Measurements from ENCODE around the gene STOM. TPM values are rescaled to one million over a fixed set of nuclear protein-coding genes. Genes with fewer than 3 reads are reported as not detected.
"Not testable (repeated sequence)": the region's sequence is repeated elsewhere in the genome, so short reads cannot be mapped to it uniquely, and the experiment has no call there.

The STOM gene
- polyA plus RNA-seq, 4 donors: 77.3 to 90.9 (median 83.2) TPM

DNA sequence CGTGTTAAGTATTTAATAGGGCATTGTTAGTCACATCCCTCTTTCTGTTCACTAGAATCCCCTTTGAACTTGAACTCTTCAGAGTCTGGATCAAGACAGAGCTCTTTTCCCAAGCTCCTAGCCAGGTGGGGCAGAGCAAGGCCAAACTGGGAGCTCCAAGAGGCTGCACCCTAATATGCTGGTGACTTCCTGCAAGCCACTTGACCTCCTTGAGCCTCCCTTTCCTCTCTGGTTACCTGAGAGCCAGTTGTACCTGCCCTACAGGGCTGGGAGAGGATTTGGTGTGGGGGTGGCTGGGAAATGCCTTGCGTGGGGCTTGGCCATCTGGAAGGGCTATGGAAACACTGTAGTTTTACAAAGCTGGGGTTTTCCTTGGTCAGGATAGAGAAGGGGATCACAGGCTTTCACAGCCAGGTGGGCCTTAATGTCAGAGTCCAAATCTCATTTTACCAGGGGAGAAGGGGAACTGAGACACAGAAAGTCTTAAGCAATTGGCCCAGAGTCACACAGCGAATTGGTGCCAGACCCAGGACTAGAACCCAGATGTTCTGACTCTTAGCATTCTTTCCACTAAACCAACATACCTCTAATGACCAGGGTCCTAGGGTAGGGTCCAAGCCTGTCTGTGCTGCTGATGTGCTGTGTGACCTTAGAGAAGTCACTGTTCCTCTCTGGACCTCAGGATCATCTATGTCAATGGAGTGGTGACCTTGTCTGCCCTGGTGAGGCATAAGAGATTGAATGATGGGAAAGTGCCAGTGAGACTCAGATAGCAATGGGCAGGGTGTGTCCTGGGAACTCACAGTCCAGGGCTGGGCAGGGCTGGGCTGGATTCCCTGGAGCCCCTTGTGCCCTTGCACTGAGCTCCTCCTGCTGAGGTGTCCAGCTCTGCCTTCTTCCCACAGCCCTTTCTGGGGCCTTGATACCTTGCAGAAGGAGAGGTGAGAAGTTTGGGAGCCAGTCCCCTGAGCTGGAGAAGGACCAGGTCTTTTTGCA is 66.3 kb downstream of the STOM start:
- no peak for DNase-seq (ENCODE audit: low read depth in 4 of 4, low spot score in 3 of 4)

DNA sequence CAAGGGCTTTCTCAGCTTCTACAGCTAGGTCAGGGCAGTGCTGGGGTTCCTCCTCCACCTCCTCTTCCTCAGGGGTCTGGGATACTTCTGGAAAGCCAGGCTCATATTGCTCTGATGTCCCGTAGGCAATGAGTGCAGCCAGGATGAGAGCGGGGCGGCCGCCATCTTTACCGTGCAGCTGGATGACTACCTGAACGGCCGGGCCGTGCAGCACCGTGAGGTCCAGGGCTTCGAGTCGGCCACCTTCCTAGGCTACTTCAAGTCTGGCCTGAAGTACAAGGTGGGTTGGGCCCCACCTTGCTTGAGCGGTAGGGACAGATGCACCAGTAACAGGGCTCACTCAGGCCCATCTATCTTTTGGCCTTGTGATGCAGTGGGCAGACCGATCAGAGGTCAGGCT is 67.3 kb downstream of the STOM start:
- DNase-seq (ENCODE audit: low read depth in 4 of 4, low spot score in 3 of 4): no peak

DNA sequence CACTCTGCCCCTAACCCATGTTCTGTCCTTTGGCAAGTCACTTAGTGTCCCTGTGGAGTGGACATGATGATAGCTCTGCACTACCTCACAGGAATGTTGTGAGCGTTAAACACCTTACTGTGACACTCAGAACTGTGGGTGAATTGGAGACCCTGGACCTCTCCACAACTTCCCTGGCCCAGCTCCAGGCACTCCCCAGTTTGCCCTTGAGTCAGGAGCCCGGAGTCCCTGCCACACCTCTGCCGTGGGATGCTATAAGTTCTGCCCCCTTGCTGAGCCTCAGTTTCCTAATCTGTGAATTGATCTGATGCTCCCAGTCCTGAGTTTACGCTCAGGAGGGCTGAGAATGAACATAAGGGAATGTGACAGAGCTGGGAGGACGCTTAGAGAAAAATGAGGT is 67.7 kb downstream of the STOM start:
- no peak for DNase-seq (ENCODE audit: low read depth in 4 of 4, low spot score in 3 of 4)

DNA sequence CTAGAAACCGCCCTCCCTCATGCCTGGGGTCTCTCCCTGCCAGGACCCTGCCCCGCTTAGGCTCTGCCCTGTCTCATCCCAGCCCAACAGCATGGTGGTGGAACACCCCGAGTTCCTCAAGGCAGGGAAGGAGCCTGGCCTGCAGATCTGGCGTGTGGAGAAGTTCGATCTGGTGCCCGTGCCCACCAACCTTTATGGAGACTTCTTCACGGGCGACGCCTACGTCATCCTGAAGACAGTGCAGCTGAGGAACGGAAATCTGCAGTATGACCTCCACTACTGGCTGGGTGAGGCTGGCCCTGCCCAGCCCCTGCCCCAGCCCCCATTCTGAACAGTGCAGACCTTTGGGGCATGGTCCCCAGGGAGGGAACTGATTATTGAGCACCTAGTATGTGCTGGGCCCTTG is 68.2 kb downstream of the STOM start:
- DNase-seq (ENCODE audit: low read depth in 4 of 4, low spot score in 3 of 4): no peak

DNA sequence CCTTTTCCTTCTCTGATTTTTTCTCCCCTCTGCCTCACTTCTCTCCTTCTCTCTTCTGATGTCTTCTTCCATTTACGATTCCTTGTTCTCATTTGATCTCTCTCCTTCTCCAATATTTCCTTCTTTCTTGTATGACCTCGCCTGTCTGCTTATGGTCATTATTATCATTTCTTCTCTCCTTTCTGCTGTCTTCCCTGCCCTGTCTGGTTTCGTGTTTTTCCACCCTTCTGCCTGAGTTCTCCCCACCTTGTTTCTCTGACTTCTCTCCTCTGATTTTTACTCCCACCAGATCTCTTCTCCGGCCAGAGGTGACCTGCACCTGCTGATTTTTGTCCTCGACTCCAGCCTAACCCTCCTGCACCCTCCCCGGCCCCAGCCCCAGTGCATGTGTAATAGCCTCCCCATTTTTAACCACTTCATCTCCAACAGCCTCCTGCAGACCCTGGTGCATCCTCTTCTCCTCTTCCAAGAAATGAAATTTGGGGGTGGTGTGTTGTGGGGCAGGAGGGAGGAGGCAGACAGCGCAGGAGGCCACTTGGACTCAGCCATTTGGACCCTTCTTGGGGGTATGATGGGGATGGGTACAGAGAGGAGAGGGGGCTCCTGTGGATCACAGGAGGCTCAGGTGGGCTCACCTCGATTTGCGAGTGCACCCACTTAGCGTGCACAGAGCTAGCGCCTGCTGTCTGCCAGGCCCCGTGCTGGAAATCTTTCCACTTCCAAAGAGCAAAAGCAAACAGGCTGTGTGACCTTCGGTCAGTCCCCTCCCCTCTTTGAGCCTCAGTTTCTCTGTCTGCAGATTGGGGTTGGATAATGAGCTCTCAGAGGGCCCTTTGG is 69.5 kb downstream of the STOM start:
- no peak for DNase-seq (ENCODE audit: low read depth in 4 of 4, low spot score in 3 of 4)

DNA sequence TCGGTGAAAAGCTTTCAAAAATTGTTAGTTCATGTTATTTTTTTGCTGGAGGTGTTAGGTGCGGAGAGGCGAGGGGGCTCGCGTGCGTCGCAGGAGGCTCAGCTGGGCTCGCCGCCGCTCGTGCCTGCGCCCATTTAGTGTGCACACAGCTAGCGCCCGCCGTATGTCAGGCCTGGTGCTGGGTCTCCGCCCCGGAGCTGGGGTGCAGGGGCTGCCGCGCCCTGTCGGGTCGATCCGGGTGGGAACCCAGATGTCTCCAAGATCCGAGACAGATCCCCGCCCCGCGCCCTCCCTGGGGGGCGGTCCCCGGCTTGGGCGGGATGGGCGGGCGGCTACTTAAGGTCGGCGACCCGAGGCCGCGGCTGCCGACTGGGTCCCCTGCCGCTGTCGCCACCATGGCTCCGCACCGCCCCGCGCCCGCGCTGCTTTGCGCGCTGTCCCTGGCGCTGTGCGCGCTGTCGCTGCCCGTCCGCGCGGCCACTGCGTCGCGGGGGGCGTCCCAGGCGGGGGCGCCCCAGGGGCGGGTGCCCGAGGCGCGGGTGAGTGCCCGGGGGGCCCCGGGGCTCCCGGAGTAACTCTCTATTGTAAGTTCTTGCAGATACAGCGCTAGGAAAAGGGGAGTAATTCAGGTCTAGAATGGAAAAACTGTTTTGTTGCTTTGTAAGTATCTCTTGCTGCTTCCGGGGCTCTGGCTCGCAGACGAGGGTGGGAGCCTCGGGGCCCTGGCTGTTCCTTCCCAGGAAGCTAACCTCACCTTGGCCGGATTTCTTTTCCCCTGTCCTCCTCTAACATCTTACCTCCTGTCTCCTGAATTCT is 70.4 kb downstream of the STOM start:
- no peak for DNase-seq (ENCODE audit: low read depth in 4 of 4, low spot score in 3 of 4)

DNA sequence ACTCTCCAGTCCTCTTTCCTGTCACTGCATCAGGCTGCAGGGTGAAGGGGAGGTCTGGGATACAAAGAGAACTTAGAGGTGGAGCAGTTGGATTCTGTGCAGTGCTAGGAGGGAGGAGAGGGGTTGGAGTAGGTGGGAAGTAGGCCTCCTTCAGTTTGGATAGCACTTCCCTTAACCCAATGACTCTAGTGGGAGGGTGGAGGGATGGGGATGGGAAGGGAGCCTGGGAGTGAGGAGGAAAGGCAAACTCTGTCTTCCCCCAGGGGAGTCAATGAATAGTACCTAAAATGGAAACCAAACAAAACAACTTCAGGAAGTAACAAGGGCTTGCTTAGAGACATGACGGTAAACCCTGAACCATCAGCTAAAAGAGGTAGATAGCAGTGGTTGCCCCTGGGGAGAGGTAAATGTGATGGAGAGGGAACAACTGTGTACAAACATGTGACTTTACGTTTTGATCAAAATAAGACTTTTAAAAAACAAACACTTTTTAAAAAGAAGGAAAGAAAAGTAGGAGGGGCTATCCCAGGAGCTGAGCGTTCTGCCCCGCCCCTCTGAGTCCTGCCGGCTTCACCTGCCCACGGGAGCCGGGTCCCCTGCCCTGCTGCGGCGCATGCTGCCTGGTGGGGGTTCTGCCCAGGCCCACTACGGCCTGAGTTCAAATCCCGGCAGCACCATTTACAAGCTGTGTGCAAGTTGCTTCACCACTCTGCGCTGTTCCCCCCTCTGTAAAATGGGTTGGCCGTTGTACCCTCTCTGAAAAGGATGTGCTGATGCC is 71.2 kb downstream of the STOM start:
- no peak for DNase-seq (ENCODE audit: low read depth in 4 of 4, low spot score in 3 of 4)

DNA sequence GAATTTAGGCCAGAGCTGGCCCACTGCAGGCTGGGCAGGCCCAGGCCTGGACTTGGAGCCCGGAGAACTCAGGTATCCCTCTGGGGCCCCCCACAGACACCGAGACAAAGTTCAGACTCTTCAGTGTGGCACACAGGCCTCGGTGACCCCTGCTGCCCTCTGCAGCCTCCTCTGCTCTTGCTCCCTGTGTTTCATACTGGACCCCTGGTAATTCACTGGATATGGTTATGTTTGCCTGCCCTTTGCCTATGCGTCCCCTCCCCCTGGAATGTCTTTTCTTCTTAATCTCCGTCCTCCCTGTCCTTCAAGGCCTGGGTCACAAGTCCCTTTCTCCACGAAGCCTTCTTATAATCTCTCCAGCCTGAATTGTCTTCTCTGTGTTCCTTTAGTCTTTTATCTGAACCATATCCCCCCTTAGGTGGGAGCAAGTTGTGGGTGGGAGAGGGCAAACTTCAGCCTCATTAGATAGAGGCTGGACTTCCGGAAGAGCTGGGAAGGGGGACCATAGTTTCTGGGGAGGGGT is 72.0 kb downstream of the STOM start:
- DNase-seq (ENCODE audit: low read depth in 4 of 4, low spot score in 3 of 4): no peak

DNA sequence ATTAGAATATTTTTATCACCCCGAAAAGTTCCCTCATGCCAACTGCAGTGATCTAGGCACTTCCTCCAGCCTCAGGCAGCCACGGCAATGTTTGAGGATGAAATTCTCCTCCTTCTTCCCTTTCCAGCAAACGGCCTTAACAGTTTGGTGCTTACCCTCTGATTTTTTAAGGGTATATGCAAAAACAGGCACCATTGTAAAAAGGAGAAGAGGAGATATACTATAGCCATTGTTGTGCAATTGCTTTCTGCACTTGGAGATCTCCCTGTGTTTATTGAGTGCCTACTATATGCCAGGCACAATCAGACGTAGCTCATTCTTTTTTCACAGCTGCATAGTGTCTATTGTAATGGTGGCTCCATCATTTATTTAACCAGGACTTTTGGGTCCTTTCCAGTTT is 72.7 kb downstream of the STOM start:
- no peak for DNase-seq (ENCODE audit: low read depth in 4 of 4, low spot score in 3 of 4)

DNA sequence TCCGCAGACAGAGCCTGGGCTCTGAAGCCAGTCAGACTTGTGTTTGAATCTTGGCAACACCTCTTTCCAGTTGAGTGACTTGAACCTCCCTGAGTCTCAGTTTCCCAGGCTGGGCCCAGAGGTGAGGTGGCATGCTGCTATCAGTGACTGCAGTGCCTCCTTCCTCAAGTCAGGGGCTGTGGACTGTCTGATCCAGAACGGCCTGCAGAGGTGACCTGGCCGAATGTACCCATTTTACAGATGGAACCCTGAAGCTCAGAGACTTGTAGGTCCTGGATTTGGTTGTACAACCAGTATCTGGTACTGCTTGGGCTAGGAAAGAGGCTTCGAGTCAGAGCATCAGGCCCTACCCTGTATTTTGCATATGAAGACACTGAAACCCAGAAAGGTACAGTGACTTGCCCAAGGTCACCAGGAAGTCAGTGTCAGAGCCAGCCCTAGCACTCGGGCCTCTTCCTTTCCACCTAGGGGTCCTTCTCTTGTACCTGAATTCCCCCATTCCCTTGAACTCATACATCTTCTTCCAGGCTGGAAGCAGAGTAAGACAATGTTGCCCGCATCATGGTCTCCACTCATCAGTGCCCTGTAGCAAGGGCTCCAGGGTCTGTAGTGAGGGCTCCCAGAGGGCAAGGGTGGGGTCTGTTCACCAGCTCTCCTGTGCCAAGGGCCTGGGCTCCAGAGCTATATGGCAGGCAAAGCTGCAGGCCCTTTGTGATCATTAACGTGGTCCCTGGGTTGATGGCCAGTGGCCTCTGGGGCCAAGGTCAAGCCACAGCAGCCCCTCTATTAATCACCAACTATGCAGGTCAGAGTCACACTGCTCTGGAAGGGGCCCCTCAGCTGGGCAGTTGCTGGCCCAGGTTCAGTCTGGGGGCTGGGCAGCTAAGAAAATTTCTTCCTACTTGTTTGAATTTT is 73.6 kb downstream of the STOM start:
- no peak for DNase-seq (ENCODE audit: low read depth in 4 of 4, low spot score in 3 of 4)

DNA sequence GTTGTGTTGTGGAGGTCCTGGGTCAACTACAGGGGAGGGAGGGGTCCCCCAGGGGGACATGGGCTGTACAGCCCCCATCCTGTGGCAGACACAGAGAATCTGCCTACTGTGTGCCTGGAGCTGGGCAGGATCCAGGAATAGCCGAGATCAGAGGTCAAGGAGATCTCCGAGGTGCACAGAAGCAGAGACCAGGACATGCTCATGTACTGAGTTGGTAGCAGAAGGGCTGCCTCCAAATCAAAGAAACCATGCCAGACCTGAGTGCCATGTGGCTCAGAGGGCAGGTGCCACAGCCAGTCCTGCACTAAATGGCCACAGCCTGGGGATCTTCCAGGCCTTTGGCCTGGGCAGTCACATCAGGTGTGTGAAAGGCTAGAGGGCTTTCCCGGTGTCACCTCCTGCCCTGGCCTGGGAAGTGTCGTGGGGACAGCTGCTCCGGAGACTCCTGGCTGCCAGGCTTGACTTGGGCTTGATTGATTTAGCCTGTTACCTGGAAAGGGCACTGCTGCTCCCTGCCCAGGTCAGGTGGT is 74.3 kb downstream of the STOM start:
- no peak for DNase-seq (ENCODE audit: low read depth in 4 of 4, low spot score in 3 of 4)

DNA sequence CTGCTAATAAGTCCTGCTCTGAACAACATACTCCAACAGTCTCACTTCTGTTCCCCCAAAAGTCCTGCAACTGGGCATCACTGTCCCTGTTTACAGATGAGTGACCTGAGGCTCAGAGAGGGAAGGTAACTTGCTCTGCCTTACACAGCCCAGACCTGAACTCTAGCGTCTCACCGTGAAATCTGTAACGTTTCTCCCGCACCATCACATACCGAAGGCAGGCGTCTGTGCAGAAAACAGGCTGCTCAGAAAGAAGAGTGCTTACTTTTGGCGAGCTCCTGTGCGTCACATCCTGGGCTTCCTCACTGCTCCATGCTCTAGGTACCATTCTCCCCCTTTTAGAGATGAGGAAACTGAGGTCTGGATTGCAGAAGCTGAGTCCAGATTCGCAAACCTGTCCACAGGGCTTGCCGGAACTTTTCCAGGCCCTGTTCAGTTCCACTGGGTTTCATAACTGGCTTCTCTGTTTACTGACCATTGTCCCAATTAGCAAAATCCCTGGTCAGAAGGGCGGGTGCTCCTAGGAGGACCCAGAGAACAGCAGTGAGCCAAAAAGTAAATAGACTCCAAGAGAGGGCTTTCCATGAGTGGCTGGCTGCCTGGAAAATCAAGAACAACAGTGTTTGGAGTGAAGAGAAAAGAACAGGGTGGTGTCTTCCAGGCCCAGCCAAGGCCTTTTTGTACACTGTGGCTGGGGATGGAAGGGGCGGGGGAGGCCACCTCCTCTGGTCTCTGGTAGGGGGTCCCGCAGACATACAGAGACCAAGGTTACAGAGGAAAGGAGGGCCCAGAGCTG is 75.0 kb downstream of the STOM start:
- no peak for DNase-seq (ENCODE audit: low read depth in 4 of 4, low spot score in 3 of 4)

DNA sequence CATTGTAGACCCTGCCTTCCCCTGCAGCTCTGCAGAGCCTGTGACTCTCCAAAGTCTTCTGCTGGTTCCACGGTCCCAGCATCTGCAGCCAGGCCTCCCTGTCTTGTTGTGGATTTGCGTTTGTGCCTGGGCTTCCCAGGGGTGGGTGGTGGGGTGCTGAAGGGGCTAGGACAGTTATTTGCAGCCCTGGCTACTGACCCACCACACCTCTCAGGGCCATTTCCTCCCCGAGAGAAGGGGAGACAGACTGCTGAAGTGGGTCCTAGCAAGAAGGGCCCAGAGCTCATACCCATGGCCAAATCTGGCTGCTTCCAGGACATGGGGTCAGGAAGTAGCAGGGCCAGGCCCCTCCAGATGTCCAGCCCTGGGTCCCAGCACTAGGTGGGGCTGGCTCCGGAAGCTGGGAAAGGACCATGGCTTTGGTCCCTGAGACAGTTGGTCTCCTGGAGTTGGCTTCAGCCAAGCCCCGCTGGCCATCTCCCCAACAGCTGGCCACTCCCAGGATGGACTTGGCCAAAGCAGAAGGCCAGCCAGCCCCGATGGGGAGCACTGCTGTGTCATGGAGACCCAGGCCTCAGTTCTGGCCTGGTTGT is 75.8 kb downstream of the STOM start:
- DNase-seq (ENCODE audit: low read depth in 4 of 4, low spot score in 3 of 4): no peak

DNA sequence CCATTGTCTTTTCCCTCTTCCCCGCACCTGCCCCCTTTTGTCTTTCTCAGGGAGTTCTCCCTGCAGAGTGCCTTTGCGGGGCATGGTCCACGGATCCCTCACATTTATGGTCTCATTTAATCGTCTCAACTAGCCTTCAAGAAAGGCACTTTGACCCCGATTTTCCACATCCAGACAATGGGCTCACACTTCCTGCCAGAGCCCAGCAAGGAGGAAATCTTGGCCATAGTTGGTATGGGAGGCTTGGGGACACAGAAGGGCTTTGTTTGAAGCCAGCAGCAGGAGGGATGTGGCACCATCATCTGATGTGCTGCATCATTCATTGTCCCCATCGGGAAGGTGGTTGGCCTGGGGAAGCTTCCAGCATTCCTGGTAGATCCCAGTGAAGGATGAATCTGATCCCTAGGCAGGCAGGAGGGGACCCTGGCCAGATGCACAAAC is 77.2 kb downstream of the STOM start:
- DNase-seq (ENCODE audit: low read depth in 4 of 4, low spot score in 3 of 4): no peak

DNA sequence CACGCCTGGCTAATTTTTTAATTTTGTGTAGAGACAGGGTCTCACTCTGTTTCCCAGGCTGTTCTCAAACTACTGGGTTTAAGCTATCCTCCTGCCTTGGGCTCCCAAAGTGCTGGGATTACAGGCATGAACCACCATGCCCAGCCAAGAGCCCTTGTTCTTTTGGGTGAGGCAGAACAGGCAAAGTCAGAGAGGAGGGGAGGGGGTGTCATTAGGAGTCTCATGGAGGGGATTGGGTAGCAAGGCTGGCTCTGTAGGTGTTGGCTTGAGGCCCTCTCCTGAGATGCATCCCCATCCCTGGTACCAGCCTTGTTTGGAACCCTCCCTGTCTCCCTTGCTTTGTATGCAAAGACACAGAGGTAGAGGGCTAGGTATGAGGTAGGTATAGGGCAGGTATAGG is 78.0 kb downstream of the STOM start:
- DNase-seq (ENCODE audit: low read depth in 4 of 4, low spot score in 3 of 4): no peak

DNA sequence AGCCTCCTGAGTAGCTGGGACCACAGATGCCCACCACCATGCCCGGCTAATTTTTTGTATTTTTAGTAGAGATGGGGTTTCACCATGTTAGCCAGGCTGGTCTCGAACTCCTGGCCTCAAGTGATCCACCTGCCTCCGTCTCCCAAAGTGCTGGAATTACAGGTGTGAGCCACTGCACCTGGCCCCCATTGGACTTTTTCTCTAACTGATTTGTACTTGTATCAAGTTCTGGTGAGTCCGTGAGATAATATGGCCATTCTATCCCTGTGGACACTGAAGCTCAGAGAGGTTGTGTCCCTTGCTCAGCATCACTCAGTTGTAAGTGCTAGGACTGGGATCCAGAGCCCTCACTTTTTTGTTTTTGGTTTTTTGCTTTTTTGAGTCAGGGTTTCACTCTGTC is 78.5 kb downstream of the STOM start:
- DNase-seq (ENCODE audit: low read depth in 4 of 4, low spot score in 3 of 4): not testable (repeated sequence)

DNA sequence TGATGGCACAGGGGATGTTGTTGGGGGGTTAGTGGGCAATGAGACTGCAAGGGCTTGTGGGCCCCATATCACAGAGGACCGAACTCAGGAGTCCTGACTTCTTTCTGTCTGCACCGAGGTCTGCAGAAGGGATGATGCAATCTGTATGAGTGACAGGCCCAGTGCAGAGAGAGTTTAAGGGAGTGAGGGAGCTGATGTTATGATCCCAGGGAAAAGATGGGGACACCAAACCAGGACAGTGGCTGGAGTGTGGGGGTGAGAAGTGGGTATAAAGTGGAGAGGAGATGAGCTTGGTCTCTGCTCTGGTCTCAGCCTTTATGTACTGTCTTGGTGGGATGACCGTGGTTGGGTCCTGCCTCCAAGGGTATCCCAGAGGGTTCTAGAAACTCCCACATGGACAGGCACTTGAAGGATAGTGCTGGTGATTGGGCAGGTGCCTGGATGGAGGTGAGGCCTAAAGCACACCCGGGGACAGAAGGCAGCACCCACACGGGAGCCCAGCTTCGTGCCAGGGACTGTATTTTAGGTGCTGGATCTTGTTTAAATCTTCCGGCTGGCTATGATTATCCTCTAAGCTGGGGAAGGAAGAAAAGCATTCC is 80.2 kb downstream of the STOM start:
- DNase-seq (ENCODE audit: low read depth in 4 of 4, low spot score in 3 of 4): no peak
